ENCODE results near the gene ELF2. TPM values are rescaled to one million over a fixed set of nuclear protein-coding genes. Genes with fewer than 3 reads are reported as not detected.

The ELF2 gene
- total and polyA plus RNA-seq, 2 of the 8 experiments (the other 6 are each of a cell fraction or from before 2014, with no cell fraction given) = 21.1 to 44.3 TPM

DNA sequence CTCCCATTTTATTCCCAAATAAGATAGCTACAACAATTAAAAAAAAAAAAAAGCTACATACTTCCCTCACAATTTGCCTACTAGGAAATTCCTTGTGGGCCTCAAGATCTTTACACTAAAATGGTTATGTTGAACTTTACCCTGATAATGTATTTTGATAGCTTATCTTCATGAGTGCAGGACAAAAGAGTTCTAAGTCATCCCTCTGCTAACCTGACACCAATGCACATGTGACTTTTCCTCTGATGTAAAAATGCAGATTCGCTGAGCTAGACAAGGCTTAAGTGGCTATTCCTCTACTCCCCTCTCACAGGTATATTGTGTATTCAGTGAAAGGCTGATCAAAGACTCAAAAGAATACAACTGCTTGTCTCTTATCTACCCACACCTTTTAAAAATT is 22.5 kb downstream of the ELF2 start:
- Histone ChIP-seq H4K20me1 (replicated peaks in 1 of 2; ENCODE audit: control insufficient read depth in 1 of 2, insufficient read depth in 2 of 2, low read length in 2 of 2) (no peaks in the 10 kb centered on the region), H2AK5ac (ENCODE audit: low read depth, low read length) (0 out of 2 replicates have a peak overlapping the region, but pooled peaks have one; percentile 100), H3K79me2 (ENCODE audit: control insufficient read depth in 1 of 2, insufficient read depth in 2 of 2, low read length in 2 of 2) (peaks cover 0 to 62% of the 10 kb centered on the region in 2 experiments; a peak in 3 of 4 replicates), H2BK20ac (ENCODE audit: low read length) (peak overlapping the region; percentile 99; the same call in 1 of the 2 replicates), H3K56ac (replicated peaks; ENCODE audit: insufficient read length, low read depth, low read length) (no peak overlapping the region), H2AFZ (ENCODE audit: low read length) (no peak overlapping the region), H2BK15ac (ENCODE audit: low read length) (0 out of 2 replicates have a peak overlapping the region, but pooled peaks have one; percentile 55), H3K14ac (ENCODE audit: insufficient read length) (no peak overlapping the region), H3K9me3 (ENCODE audit: insufficient read depth in 2 of 2, low read depth in 1 of 2, low read length in 1 of 2) (no peaks in the 10 kb centered on the region), H3K18ac (ENCODE audit: extremely low read depth, low read length) (no peak overlapping the region; the same call in 1 of the 2 replicates), H4K5ac (ENCODE audit: insufficient read length, low read depth, low read length) (peak overlapping the region; percentile 95), H4K8ac (ENCODE audit: extremely low read depth, insufficient read depth, low read length) (no peak overlapping the region), H3K27ac (ENCODE audit: low read depth, low read length) (peak overlapping the region; percentile 78), H3K4me2 (ENCODE audit: insufficient read depth in 1 of 2, low read depth in 2 of 2, low read length in 2 of 2) (peak overlapping the region in 1 of 2 experiments; percentile 45; a peak in 2 of 4 replicates), H2BK12ac (ENCODE audit: low read depth, low read length) (peak overlapping the region; percentile 100; the same call in 1 of the 2 replicates), H4K91ac (replicated peaks; ENCODE audit: insufficient read length, low read length) (no peak overlapping the region), H3K23ac (ENCODE audit: insufficient read length) (no peak overlapping the region), H3K27me3 (replicated peaks in 1 of 4; ENCODE audit: control insufficient read depth in 3 of 4, extremely low read depth in 1 of 4, insufficient read depth in 3 of 4, low read length in 3 of 4) (no peaks in the 10 kb centered on the region), H3K23me2 (ENCODE audit: low read depth, low read length) (peaks cover 2% of the 10 kb centered on the region), H2BK120ac (replicated peaks; ENCODE audit: low read depth, low read length) (peak overlapping the region; percentile 19), H3K4me1 (replicated peaks in 1 of 4; ENCODE audit: control insufficient read depth in 3 of 4, insufficient read depth in 4 of 4, low read length in 3 of 4) (peaks cover 12 to 27% (median 24%) of the 10 kb centered on the region in 4 experiments), H3K9ac (replicated peaks in 1 of 4; ENCODE audit: extremely low read depth in 1 of 4, low read depth in 3 of 4, low read length in 3 of 4) (no peak overlapping the region; a peak in 1 of 7 replicates), H3K79me1 (ENCODE audit: low read depth, low read length) (no peaks in the 10 kb centered on the region), H2BK5ac (ENCODE audit: low read depth, low read length) (peak overlapping the region; percentile 99), H3K4ac (replicated peaks; ENCODE audit: insufficient read length, low read depth, low read length) (no peak overlapping the region), H3K4me3 (ENCODE audit: extremely low read depth in 1 of 4, insufficient read depth in 2 of 4, low read depth in 3 of 4, low read length in 4 of 4) (peak overlapping the region in 1 of 4 experiments; percentile 21; a peak in 1 of 8 replicates), H3K36me3 (ENCODE audit: control insufficient read depth in 2 of 4, insufficient read depth in 4 of 4, low read length in 3 of 4) (no peaks in the 10 kb centered on the region)
- no peak for TF ChIP-seq KDM4A (IDR thresholded peaks at IDR 0.05; ENCODE audit: low read depth, low read length, severe bottlenecking)
- TF ChIP-seq POLR2A (IDR thresholded peaks at IDR 0.05; ENCODE audit: control extremely low read depth in 1 of 2, low read depth in 2 of 2, low read length in 2 of 2) = 0 out of 3 replicates have a peak, but pooled peaks of 1 of the 2 experiments have one; percentile 19
- TF ChIP-seq, protein P1, sequence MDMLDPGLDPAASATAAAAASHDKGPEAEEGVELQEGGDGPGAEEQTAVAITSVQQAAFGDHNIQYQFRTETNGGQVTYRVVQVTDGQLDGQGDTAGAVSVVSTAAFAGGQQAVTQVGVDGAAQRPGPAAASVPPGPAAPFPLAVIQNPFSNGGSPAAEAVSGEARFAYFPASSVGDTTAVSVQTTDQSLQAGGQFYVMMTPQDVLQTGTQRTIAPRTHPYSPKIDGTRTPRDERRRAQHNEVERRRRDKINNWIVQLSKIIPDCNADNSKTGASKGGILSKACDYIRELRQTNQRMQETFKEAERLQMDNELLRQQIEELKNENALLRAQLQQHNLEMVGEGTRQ (IDR thresholded peaks at IDR 0.05; ENCODE audit: low read length) = peak; percentile 59
- no peak for TF ChIP-seq BRCA1 (IDR thresholded peaks at IDR 0.05; ENCODE audit: low read depth, low read length)
- no peak for TF ChIP-seq BCL11A (IDR thresholded peaks at IDR 0.05; ENCODE audit: low read depth in 2 of 2, low read length in 2 of 2)
- TF ChIP-seq SP4 (IDR thresholded peaks at IDR 0.05; ENCODE audit: low read length) = no peak
- ChIA-PET POLR2A (ENCODE audit: partially characterized antibody) (interaction anchor here (1.0 to 3.8 kb wide), 8 partner anchors 9 to 146 kb away, joined by 5 to 44 read pairs (median 10); partner anchors contain the start of genes ELF2, NAA15 and NDUFC1), CTCF (ENCODE audit: partially characterized antibody) (interaction anchor here (0.6 to 2.2 kb wide), 13 partner anchors 9 to 539 kb away, joined by 3 to 15 read pairs (median 4); no protein-coding TSS in a partner anchor)
- WGBS, 2 experiments (ENCODE audit: extremely low coverage in 1 of 2, insufficient coverage in 1 of 2, insufficient read length in 1 of 2, insufficient replicate concordance in 2 of 2, low coverage in 1 of 2, low lambda C conversion rate in 2 of 2, missing lambda C conversion rate in 1 of 2) = 17% methylated on average over 1 of the region's 1 CpG; no CpG with 5 or more reads in 1 of the 2 experiments
- no peak for DNase-seq (ENCODE audit: low read depth in 1 of 2, low spot score in 2 of 2)
- FAIRE-seq = peak; percentile 89
